SJCRH30 (cell line): ENCODE results near the gene PFKP. TPM values are rescaled to one million over a fixed set of nuclear protein-coding genes. Genes with fewer than 3 reads are reported as not detected.
"Not testable (repeated sequence)": the region's sequence is repeated elsewhere in the genome, so short reads cannot be mapped to it uniquely, and the experiment has no call there.

Source experiments
- DNase-seq, 2 experiments: peaks; one replicate each; pipeline ENCODE4 v3.0.0-alpha.2; 2015 to 2020
- H3K27ac ChIP-seq: fragments of 250-450 bp; sonication (Bioruptor Pico); 2 replicates; pipeline ENCODE4 v1.5.1; 2020; ENCODE audit warnings: mild to moderate bottlenecking, moderate library complexity
- H3K27me3 ChIP-seq: fragments of 250-450 bp; sonication (Bioruptor Pico); 2 replicates; pipeline ENCODE4 v1.5.1; 2020; ENCODE audit warnings: mild to moderate bottlenecking, moderate library complexity
- H3K36me3 ChIP-seq: fragments of 250-450 bp; sonication (Bioruptor Pico); 2 replicates; pipeline ENCODE4 v1.5.1; 2020; ENCODE audit warnings: mild to moderate bottlenecking, moderate library complexity
- H3K4me1 ChIP-seq: fragments of 250-450 bp; sonication (Bioruptor Pico); 2 replicates; pipeline ENCODE4 v1.5.1; 2020; ENCODE audit warnings: mild to moderate bottlenecking, moderate library complexity
- H3K4me3 ChIP-seq: fragments of 250-450 bp; sonication (Bioruptor Pico); 2 replicates; pipeline ENCODE4 v1.5.1; 2020; ENCODE audit warnings: mild to moderate bottlenecking, moderate library complexity
- H3K9me3 ChIP-seq: fragments of 250-450 bp; sonication (Bioruptor Pico); replicated peaks from 2 replicates; pipeline ENCODE4 v1.5.1; 2020; ENCODE audit warnings: mild to moderate bottlenecking, moderate library complexity
- total RNA-seq: library from RNA; depleted of rRNA; stranded (reverse); fragments of >200 nt; shearing (Covaris generic); gene quantifications from 2 replicates; pipeline ENCODE4 v1.2.3, GENCODE V29; 2014

The PFKP gene
- total RNA-seq, 1 experiment from 2014 or later: 37.6 TPM

DNA sequence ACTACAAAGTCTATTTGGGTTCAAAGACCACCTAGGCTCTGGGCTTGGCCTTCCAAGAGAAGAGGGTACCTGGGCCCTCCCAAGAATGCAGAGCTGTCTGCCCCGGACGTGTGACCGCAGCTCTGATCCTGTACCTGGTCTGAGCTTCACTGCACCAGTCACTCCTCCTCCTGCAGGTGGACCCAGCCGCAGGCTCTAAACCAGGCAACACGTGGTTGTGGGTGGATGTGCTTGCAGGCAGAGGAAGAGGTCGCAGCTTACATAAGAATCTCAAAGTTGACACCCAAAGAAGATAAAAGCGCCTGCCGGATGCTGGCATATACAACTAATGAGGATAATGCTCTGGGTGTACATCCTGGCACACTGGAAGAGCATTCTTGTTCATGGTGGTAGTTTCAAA is 9.4 kb upstream of the PFKP start:
- no peaks in the 10 kb centered on the region for H3K36me3 ChIP-seq
- H3K4me3 ChIP-seq: no peak overlapping the region

DNA sequence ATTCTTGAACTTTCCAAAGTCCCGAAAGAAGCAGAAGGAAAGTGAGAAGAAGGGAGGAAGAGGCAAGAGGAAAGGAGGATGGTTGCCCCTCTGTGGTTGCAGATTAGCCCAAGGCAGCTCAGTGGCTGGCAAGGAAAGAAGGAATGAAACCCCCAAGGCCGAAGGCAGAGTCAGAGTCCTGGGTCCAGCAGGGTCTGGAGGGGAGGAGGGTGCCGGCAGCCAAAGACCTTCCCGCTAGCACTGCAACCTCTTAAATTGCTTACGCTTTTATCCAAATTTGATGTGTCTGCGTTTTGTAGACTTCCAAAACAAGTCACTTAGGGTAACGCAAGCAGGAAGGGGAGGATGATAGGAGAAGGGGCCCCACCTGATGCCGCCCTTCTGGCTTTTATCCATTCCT is 7.4 kb upstream of the PFKP start:
- Histone ChIP-seq H3K4me3 (no peak overlapping the region), H3K9me3 (no peaks in the 10 kb centered on the region), H3K27ac (no peak overlapping the region), H3K27me3 (no peaks in the 10 kb centered on the region), H3K4me1 (no peaks in the 10 kb centered on the region), H3K36me3 (no peaks in the 10 kb centered on the region)
- no peak for DNase-seq

More for the DNA sequence above, 9.4 kb upstream of the PFKP start:
- Histone ChIP-seq H3K4me1 (no peaks in the 10 kb centered on the region), H3K27ac (no peak overlapping the region), H3K9me3 (no peaks in the 10 kb centered on the region), H3K27me3 (no peaks in the 10 kb centered on the region)
- no peak for DNase-seq

DNA sequence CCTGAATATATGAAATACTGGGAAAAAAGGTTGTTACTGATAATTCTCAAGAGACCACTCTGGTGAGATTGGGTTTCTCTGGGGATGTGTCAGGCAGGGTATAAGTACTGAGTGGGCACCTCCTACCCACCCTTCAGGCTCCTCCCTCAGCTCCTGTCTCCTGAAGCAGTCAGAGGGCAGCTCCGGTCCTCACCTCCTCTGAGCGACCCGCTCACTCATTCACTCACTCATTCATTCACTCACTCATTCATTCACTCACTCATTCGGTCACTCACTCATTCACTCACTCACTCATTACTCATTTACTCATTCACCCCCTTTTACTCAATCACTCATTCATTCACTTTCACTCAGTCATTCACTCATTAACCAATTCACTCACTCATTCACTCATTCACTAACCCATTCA is 6.9 kb upstream of the PFKP start:
- no peak overlapping the region for H3K27ac ChIP-seq
- no peaks in the 10 kb centered on the region for H3K36me3 ChIP-seq
- no peaks in the 10 kb centered on the region for H3K4me1 ChIP-seq
- no peak for DNase-seq
- H3K27me3 ChIP-seq: no peaks in the 10 kb centered on the region
- H3K9me3 ChIP-seq: no peaks in the 10 kb centered on the region
- H3K4me3 ChIP-seq: no peak overlapping the region

DNA sequence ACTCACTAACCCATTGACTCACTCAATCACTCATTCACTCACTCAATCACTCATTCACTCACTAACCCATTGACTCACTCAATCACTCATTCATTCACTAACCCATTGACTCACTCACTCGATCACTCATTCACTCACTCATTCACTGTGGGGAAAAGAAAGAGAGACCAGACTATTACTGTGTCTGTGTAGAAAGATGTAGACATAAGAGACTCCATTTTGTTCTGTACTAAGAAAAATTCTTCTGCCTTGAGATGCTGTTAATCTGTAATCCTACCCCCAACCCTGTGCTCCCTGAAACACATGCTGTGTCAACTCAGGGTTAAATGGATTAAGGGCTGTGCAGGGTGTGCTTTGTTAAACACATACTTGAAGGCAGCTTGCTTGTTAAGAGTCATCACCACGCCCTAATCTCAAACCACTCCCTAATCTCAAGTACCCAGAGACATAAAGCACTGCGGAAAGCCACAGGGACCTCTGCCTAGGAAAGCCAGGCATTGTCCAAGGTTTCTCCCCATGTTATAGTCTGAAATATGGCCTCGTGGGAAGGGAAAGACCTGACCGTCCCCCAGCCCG is 5.9 kb upstream of the PFKP start:
- not testable (repeated sequence) for DNase-seq, H3K27ac ChIP-seq, H3K4me3 ChIP-seq, H3K4me1 ChIP-seq, H3K36me3 ChIP-seq, H3K9me3 ChIP-seq, H3K27me3 ChIP-seq

DNA sequence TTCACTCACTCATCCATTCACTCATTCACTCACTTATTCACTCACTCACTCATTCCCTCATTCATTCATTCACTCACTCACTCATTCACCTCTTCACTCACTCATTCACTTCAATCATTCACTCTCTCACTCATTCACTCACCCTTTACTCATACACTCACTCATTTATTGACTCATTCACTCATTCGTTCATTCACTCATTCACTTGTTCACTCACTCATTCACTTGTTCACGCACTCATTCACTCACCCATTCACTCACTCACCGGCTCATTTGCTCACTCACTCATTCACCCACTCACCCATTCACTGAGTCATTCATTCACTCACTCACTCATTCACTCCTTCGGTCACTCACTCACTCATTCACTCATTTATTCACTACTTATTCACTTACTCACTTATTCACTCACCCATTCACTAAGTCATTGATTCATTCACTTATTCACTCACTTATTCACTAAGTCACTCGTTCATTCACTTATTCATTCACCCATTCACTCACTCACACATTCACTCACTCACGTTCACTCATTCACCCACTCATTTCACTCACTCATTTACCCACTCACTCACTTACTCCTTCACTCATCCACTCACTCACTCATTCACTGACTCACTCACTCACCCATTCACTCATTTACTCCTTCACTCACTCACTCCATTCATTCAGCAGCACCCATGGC is 4.7 kb upstream of the PFKP start:
- DNase-seq: no peak
- H3K36me3 ChIP-seq: no peaks in the 10 kb centered on the region
- H3K4me3 ChIP-seq: no peak overlapping the region
- H3K27ac ChIP-seq: no peak overlapping the region
- no peaks in the 10 kb centered on the region for H3K9me3 ChIP-seq
- H3K4me1 ChIP-seq: no peaks in the 10 kb centered on the region
- H3K27me3 ChIP-seq: no peaks in the 10 kb centered on the region

DNA sequence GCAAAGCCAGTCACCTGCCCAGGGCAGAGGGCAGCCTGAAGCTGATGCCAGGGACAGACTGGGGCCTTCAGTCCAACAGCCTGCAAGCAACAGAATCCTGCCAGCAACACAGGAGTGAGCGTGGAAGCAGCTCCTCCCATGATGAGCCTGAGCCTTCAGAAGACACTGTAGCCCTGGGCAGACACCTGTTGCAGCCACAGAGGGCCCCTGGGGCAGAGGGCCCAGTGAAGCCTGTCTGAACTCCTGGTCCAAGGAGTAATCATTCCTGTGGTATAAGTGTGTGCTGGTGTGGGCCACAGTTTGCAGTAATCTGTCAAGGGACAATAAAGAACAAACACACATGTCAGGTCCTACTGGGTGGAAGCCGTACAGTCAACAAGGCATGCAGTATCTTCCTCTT is 2.9 kb upstream of the PFKP start:
- Histone ChIP-seq H3K9me3 (no peaks in the 10 kb centered on the region), H3K4me3 (no peak overlapping the region), H3K27me3 (no peaks in the 10 kb centered on the region), H3K36me3 (no peaks in the 10 kb centered on the region), H3K4me1 (no peaks in the 10 kb centered on the region), H3K27ac (no peak overlapping the region)
- peak in 1 of 2 experiments; percentile 17 for DNase-seq

DNA sequence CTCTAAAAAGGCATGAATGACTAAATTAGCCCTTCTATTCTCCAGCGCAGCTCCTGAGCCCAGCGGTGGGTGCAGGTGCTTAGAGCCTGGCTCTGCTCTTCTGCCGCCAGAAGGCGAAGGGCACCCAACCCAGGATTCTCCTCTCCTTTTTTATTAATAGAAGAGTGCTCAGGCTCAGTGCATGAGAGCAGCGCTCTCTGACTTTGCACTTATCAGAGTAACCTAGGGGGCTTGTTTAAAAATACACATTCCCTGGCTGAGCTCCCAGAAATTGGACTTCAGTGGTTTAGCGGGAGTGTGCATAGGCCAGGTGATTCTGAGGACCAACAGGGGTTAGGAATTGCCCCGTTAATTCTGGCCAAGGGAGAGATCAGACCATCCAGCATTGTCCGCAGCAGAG is 1.7 kb upstream of the PFKP start:
- Histone ChIP-seq H3K27ac (no peak overlapping the region), H3K4me3 (no peak overlapping the region), H3K4me1 (no peaks in the 10 kb centered on the region), H3K27me3 (no peaks in the 10 kb centered on the region), H3K36me3 (no peaks in the 10 kb centered on the region), H3K9me3 (no peaks in the 10 kb centered on the region)
- DNase-seq: no peak

DNA sequence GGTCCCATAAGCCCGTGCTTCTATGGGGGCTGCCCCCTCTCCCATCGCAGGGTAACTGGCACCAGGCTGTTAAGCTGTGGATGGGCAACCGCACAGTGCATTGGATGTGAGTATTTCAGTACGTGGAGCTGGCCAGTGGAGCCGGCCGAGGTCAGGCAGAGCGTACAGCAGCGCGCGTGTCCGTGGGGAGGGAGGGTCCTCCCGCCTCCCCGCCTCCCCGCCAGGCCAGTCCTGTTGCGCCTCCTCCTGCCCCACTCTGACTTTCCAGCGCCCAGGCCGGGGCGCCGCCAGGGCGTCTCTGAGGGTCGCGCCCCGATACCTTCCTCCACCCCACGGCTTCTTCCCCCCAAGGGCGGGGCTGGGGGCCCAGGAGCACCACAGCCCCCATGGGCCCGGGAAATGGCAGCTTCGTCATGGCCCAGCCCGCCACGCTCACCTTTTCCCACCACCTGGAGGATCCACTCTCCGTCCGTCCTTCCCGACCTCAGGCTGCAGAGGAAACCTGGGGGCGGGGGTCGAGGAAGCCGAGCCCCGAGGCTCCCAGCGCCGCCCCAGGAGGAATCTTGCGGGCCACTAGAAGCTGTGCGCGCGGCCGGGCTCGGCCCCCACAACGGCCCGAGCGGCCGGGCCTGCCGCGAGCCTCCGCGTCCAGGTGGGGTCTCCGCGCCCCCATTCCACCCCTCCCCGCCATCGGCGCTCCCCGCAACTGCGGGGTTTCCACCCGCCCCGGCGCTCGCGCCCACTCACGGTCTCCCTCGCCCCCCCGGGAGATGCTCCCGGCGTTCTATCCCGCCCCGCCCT is 831 bp upstream of the PFKP start:
- no peaks in the 10 kb centered on the region for H3K27me3 ChIP-seq
- DNase-seq: no peak
- no peaks in the 10 kb centered on the region for H3K9me3 ChIP-seq
- H3K27ac ChIP-seq: no peak overlapping the region
- no peak overlapping the region for H3K4me3 ChIP-seq
- no peaks in the 10 kb centered on the region for H3K36me3 ChIP-seq
- H3K4me1 ChIP-seq: no peaks in the 10 kb centered on the region

DNA sequence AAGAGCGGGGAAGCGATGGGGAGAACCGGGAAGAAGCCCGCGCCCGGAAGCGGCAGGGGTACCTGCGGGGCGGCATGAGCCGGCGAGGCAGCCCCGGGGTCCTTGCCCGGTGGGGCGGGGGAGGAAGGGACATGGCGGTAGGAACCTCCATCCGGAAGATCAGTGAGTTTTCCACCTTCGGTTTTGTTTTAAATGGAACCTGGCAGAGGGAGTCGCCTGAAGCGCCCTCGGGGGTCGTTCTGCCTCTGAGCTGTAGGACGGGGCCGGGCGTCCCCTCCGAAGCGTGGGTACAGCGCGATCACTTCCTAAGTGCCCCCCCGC is 471 bp downstream of the PFKP start:
- no peaks in the 10 kb centered on the region for H3K4me1 ChIP-seq
- H3K4me3 ChIP-seq: peak overlapping the region; percentile 64
- peak overlapping the region; percentile 64 for H3K27ac ChIP-seq
- H3K36me3 ChIP-seq: no peaks in the 10 kb centered on the region
- peak in 1 of 2 experiments; percentile 3 for DNase-seq
- no peaks in the 10 kb centered on the region for H3K9me3 ChIP-seq
- no peaks in the 10 kb centered on the region for H3K27me3 ChIP-seq

DNA sequence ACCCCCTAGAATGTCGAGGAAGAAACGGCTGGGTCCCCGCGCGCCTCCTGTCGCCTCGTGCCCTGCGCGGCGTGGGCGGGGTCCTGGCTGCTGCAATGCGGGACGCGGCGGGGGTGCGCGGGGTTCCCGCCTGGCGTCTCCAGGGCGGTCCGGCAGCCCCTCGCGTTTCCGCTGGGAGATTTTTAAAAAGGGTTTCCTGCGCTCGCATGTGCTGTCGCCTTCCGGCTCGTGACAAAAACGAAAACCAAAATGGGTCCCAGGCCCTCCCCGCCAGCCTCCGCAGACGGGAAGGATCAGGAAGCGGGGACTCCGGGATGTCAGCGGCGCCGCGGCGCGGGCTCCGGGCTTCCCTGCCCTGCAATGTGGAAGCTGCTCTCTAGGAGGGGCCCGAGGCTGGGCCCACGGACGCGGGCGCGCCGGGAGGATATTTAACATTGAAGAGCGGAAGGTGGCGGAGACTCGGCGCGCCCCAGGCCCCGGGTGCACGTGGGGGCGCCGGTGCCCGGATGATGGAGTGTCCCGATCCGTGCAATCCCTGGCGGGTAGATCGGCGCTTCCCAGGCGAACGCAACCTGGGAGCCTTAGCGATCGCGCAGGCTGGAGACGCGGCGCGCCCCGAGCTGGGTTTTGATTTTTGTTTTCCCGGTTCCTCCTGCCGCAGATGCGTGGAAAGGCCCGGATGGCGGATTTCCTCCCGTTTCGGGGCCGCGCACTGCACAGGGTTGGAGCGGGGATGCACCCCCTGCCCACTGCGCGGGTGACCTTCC is 1.0 kb downstream of the PFKP start:
- no peaks in the 10 kb centered on the region for H3K36me3 ChIP-seq
- H3K9me3 ChIP-seq: no peaks in the 10 kb centered on the region
- peak overlapping the region; percentile 64 for H3K4me3 ChIP-seq
- H3K4me1 ChIP-seq: no peaks in the 10 kb centered on the region
- peak; percentile 29 to 48 for DNase-seq
- H3K27me3 ChIP-seq: no peaks in the 10 kb centered on the region
- H3K27ac ChIP-seq: peak overlapping the region; percentile 64

DNA sequence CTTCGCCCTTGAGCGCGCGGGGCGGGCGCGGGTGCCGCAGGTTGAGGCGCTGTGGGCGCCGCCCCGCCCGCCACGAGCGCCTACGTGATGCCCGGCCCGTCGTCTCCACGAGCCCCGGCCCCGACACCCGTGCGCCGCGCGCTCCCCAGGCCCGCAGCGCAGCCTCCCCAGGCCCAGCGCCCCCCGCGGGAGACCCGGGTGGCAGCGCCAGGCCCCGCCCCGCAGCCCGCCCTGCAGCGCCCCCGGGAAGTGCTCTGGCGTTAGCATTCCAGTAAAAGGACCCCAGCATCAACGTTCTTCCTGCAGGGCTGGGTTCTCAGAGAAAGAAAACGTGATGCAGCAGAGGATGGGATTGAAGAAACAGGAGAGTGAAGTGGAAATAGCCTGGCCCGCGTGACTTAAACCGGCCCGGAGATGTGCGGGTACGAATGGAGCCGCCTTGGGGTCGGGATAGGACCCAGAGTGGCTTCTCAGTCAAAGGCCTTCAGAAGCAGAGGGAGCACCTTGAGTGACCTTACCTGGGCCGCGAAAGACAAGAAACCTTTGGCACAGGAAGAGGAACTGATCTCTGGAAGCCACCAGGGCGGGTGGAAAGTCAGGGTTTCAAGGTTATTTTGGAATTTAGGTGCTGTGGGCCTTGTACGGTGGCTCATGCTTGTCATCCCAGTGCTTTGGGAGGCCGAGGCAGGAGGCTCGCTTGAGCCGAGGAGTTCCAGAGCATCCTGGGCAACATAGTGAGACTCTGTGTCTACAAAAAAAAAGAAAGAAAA is 1.8 kb downstream of the PFKP start:
- H3K27me3 ChIP-seq: no peaks in the 10 kb centered on the region
- peak overlapping the region; percentile 64 for H3K27ac ChIP-seq
- H3K4me1 ChIP-seq: no peaks in the 10 kb centered on the region
- H3K4me3 ChIP-seq: peak overlapping the region; percentile 64
- peak in 1 of 2 experiments; percentile 17 for DNase-seq
- H3K9me3 ChIP-seq: no peaks in the 10 kb centered on the region
- no peaks in the 10 kb centered on the region for H3K36me3 ChIP-seq

DNA sequence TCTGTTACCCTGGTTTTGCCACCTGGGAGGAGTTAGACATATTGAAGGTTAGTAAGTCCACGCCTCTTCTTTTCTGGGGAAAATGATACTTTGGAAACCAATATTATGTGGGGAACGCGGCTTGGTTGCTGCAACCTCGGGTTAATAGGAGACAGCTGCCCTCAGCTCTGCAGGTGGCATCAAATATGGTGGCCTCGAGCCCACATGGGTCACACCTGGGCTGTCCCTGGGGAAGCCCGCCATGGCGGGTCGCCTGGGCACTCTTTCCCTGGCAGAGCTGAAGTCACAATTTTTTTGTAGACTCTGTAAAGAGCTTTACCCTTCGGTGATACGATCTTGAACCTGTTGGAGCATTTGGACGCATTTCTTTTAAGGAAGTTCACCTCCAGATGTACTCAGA is 2.5 kb downstream of the PFKP start:
- Histone ChIP-seq H3K9me3 (no peaks in the 10 kb centered on the region), H3K27me3 (no peaks in the 10 kb centered on the region), H3K27ac (no peak overlapping the region), H3K36me3 (no peaks in the 10 kb centered on the region), H3K4me3 (no peak overlapping the region), H3K4me1 (no peaks in the 10 kb centered on the region)
- no peak for DNase-seq

DNA sequence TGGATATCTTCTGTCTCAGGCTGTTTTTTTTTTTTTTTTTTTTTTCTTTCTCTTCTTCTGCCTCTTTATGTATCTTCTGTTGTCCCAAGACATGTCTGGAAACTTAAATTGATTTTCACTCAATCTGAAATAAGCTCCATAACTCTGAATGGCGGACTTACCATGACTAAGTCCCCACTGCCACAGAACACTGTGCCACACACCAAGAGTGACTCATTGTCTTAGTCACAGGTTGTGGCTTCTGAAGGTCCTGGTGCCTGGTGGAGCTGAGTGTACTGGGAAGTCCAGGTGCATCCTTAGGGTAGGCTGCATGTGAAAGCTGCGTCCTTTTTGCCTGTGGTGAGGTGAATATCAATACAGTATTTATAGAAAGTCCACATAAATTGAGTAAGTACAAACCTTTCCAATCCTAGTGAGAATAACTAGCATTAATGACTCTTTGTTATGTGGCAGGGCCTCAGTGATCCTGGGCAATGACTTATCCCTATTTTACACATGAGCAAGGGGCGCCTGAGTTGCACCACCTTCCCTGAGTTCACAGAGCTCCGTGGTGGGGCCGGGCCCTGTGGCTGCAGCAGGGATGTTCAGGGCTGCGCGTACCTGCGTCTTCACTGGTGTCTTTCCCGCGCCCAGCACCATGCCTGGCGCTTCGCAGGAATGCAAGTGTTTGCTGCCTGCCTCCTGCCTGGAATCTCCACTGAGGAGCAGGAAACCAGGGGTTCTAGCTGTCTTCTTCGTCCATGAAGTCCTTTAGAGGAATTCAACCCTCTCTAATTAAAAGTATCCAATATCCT is 4.3 kb downstream of the PFKP start:
- no peak overlapping the region for H3K4me3 ChIP-seq
- no peaks in the 10 kb centered on the region for H3K36me3 ChIP-seq
- H3K27me3 ChIP-seq: no peaks in the 10 kb centered on the region
- H3K27ac ChIP-seq: no peak overlapping the region
- DNase-seq: no peak
- no peaks in the 10 kb centered on the region for H3K4me1 ChIP-seq
- H3K9me3 ChIP-seq: no peaks in the 10 kb centered on the region
